GM13977 (cell line): Measurements from ENCODE around the gene LHX3.
"Not testable (repeated sequence)": the region's sequence is repeated elsewhere in the genome, so short reads cannot be mapped to it uniquely, and the experiment has no call there.

Source experiments
- DNase-seq: peaks from one replicate; pipeline ENCODE4 v3.0.0; 2012; ENCODE audit warnings: low spot score
- CTCF ChIP-seq: IDR thresholded peaks from 2 replicates; pipeline ENCODE4 v1.5.1; 2012; ENCODE audit warnings: mild to moderate bottlenecking, control low read depth; ENCODE audit not compliant: insufficient read depth; ENCODE audit errors: extremely low read depth, missing control alignments
- in situ Hi-C: fragments of 300-500 bp; cut with MboI; formaldehyde crosslinking; loops from one replicate; pipeline ENCODE4 v1.12.0; 2022; ENCODE audit warnings: low sequenced_read_pairs, low pct_unique_long_range_greater_than_20kb, mixed read lengths, inconsistent platforms; ENCODE audit not compliant: unreplicated experiment

Gene LHX3

GRCh38 chr9:136153381-136154065, 51.4 kb downstream of the LHX3 start:
- DNase-seq, result no peak
- no peak for TF ChIP-seq CTCF
- in situ Hi-C loops, result no loop called here

DNA sequence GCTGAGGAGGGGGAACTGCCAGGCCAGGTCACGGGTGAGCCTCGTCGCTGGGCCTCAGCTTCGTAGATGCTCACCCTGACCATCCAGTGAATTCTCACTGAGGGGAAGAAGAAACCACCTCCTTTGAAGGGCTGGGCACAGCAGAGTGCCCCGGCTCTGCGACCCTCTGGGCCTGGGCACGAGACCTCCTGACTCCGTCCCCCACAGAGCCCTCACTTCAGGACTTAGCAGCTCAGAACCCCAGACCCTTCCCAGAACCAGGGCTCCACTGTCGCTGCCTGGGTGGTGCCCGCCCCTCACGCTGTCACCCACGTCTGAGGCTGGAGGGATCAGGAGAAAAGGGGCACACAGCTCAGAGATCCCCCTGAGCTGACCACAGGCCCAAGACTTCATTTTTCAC, 52.0 kb downstream of the LHX3 start:
- in situ Hi-C loops, result no loop called here
- no peak for DNase-seq
- TF ChIP-seq CTCF, result no peak

DNA sequence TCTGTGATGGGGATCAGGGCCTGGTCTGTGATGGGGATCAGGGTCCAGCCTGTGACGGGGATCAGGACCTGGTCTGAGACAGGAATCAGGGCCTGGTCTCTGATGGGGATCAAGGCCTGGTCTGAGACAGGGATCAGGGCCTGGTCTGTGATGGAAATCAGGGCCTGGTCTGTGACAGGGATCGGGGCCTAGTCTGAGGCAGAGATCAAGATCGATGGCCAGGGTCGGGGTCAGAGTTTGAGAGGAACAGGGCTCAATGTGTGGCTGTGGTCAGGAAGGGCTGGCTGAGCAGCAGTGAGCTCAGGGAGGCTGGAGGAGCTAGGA, 52.4 kb downstream of the LHX3 start:
- no peak for TF ChIP-seq CTCF
- in situ Hi-C loops, result no loop called here
- DNase-seq, result no peak

- no peak for DNase-seq
- in situ Hi-C loops, result no loop called here
- TF ChIP-seq CTCF, result no peak
These were observed 52.9 kb downstream of the LHX3 start for GRCh38 chr9:136151848-136152542.

- TF ChIP-seq CTCF, result no peak
- in situ Hi-C loops, result no loop called here
These were observed 53.6 kb downstream of the LHX3 start for GRCh38 chr9:136151214-136151804.

DNA sequence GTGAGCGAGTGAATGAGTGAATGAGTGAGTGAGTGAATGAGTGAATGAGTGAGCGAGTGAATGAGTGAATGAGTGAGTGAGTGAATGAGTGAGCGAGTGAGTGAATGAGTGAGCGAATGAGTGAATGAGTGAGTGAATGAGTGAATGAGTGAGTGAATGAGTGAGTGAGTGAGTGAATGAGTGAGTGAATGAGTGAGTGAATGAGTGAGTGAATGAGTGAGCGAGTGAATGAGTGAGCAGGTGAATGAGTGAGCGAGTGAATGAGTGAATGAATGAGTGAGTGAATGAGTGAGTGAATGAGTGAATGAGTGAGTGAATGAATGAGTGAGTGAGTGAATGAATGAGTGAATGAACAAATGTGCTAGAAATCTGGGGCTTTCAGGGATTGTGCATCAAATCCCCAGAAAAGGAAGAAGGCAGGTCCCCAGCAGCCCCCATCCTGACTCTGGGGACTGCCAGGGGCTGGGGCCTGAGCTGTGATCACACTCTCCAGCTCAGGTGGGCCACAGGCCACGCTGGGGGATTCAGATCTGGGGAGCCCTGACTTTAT, 54.2 kb downstream of the LHX3 start:
- DNase-seq, in situ Hi-C loops: not testable (repeated sequence)

More at GRCh38 chr9:136151214-136151804, 53.6 kb downstream of the LHX3 start:
- no peak for DNase-seq

- in situ Hi-C loops, result no loop called here
- TF ChIP-seq CTCF, result no peak
- no peak for DNase-seq
These were observed 55.1 kb downstream of the LHX3 start for GRCh38 chr9:136149853-136150252.
